ENCODE measurements around the gene EXOSC6.
"Not testable (repeated sequence)": the region's sequence is repeated elsewhere in the genome, so short reads cannot be mapped to it uniquely, and the experiment has no call there.

The EXOSC6 gene

DNA sequence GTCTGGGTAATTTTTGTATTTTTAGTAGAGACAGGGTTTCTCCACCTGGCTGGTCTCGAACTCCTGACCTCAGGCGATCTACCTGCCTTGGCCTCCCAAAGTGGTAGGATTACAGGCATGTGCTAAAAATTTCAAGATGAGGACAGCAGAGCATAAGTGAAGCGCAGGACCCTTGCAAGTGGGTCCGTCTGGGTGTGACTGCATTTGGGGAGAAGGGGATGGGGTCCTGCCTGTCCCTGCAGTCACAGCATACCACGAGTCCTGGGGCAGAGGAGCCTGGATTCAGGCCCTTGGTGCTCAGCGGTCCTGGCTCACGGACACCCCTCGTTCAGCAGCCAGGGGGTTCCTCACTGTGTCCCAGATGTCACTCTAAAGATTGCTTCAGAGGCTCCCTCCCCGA is 53.5 kb downstream of the EXOSC6 start:
- not testable (repeated sequence) for DNase-seq

DNA sequence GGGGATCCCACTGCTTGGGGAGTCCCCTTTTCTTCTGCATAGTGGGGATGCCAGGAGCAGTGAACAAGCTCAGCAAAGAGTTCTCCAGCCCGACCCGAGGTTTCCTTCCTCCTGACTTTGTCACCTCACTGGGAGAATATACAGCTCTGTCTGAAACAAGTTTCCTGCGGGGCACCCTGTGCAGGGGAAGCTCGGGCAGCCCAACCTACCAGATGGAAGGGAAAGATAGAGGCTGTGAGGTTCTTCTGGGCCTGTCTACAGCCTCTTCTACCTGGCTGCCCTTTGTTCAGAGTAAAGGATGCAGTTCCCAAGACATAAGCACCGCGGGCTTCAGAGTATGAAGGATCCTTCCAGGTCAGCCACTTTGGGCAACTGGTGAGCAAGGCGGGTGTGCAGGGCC is 54.1 kb downstream of the EXOSC6 start:
- not testable (repeated sequence) for DNase-seq
